Activated naive CD8-positive, alpha-beta T cell treated with anti-CD3 and anti-CD28 coated beads for 36 hours (primary cell): Measurements from ENCODE around the gene DBX1. TPM values are rescaled to one million over a fixed set of nuclear protein-coding genes. Genes with fewer than 3 reads are reported as not detected.

Experiments
- DNase-seq: peaks from one replicate; pipeline ENCODE4 v3.0.0; 2021
- H3K27ac Mint-ChIP-seq: one replicate; pipeline ENCODE4 v1.8.0; 2022; ENCODE audit warnings: mild to moderate bottlenecking, moderate library complexity, mixed read lengths
- H3K27me3 Mint-ChIP-seq: one replicate; pipeline ENCODE4 v1.8.0; 2022; ENCODE audit warnings: mild to moderate bottlenecking, mixed read lengths
- H3K36me3 Mint-ChIP-seq: one replicate; pipeline ENCODE4 v1.8.0; 2021; ENCODE audit warnings: mild to moderate bottlenecking, mixed read lengths
- H3K4me1 Mint-ChIP-seq: one replicate; pipeline ENCODE4 v1.8.0; 2021; ENCODE audit warnings: mixed read lengths
- H3K4me3 Mint-ChIP-seq: one replicate; pipeline ENCODE4 v1.8.0; 2022; ENCODE audit warnings: mild to moderate bottlenecking, moderate library complexity, mixed read lengths
- H3K9me3 Mint-ChIP-seq: one replicate; pipeline ENCODE4 v1.8.0; 2022; ENCODE audit warnings: mixed read lengths
- total RNA-seq, 2 experiments: library from RNA; stranded (reverse); gene quantifications; one replicate each; pipeline ENCODE4 v1.2.3, GENCODE V29; 2021

Gene DBX1
- total RNA-seq, 2 experiments from 2014 or later, result not detected

- DNase-seq, result no peak
- no peaks in the 10 kb centered on the region for H3K4me1 Mint-ChIP-seq
- H3K36me3 Mint-ChIP-seq, result no peaks in the 10 kb centered on the region
- peaks cover 7% of the 10 kb centered on the region for H3K9me3 Mint-ChIP-seq
- H3K27ac Mint-ChIP-seq, result no peak overlapping the region
- H3K4me3 Mint-ChIP-seq, result no peak overlapping the region
- H3K27me3 Mint-ChIP-seq, result peaks cover 59% of the 10 kb centered on the region
Measured at GRCh38 chr11:20172721-20173447, 12.6 kb upstream of the DBX1 start.

GRCh38 chr11:20163783-20164481 is 3.7 kb upstream of the DBX1 start:
- Mint-ChIP-seq H3K27ac (no peak overlapping the region), H3K9me3 (peaks cover 8% of the 10 kb centered on the region), H3K4me1 (peaks cover 20% of the 10 kb centered on the region), H3K27me3 (peaks cover 99% of the 10 kb centered on the region), H3K4me3 (peak overlapping the region; percentile 53), H3K36me3 (peaks cover 4% of the 10 kb centered on the region)
- DNase-seq, result no peak

GRCh38 chr11:20162824-20163782 is 2.8 kb upstream of the DBX1 start:
- H3K27me3 Mint-ChIP-seq, result peaks cover 100% of the 10 kb centered on the region
- DNase-seq, result peak; percentile 14
- peaks cover 11% of the 10 kb centered on the region for H3K36me3 Mint-ChIP-seq
- peaks cover 11% of the 10 kb centered on the region for H3K9me3 Mint-ChIP-seq
- H3K4me3 Mint-ChIP-seq, result peak overlapping the region; percentile 53
- no peak overlapping the region for H3K27ac Mint-ChIP-seq
- H3K4me1 Mint-ChIP-seq, result peaks cover 27% of the 10 kb centered on the region

GRCh38 chr11:20161923-20162744 is 1.9 kb upstream of the DBX1 start:
- Mint-ChIP-seq H3K27me3 (peaks cover 99% of the 10 kb centered on the region), H3K36me3 (peaks cover 11% of the 10 kb centered on the region), H3K27ac (no peak overlapping the region), H3K4me1 (peaks cover 33% of the 10 kb centered on the region), H3K4me3 (no peak overlapping the region), H3K9me3 (peaks cover 11% of the 10 kb centered on the region)
- no peak for DNase-seq

DNA sequence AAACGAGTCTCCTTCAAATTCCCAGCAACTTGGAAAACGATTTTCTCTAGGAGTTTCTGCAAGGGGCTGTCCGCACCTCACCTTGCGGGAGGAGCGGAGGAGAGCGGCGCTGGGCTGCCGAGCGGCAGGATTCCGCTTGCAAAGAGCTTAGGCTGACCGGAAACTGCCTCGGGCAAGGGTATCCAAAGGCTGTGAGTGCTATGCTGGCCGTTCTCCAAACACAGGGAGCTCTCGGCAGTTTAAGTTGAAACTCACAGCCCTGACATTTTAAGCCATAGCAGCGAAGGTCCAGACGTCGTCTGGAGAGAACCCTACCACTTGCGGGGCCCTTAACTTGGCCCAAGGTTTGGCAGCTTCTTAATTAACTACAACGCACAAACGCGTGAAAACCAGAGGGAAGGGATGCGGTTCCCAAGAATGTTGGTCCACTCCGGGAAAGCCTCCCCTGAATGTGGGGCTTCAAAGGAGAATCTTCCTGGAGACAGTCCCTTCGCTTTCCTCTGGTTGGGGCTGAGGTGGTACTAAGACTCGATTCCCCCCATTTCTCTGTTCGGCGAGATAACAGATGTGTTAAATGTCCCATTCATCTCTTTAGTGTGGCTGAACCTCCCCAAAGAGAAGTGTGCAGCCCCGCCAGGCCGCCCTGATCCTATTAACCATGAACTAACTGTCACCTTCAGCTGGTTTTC is 1.1 kb upstream of the DBX1 start:
- Mint-ChIP-seq H3K27me3 (peaks cover 96% of the 10 kb centered on the region), H3K27ac (no peak overlapping the region), H3K4me3 (no peak overlapping the region), H3K4me1 (peaks cover 34% of the 10 kb centered on the region), H3K9me3 (peaks cover 11% of the 10 kb centered on the region), H3K36me3 (peaks cover 11% of the 10 kb centered on the region)
- DNase-seq, result no peak

GRCh38 chr11:20159466-20160381 is 551 bp downstream of the DBX1 start:
- Mint-ChIP-seq H3K27me3 (peaks cover 94% of the 10 kb centered on the region), H3K4me1 (peaks cover 40% of the 10 kb centered on the region), H3K9me3 (peaks cover 11% of the 10 kb centered on the region), H3K36me3 (peaks cover 13% of the 10 kb centered on the region), H3K4me3 (no peak overlapping the region), H3K27ac (no peak overlapping the region)
- no peak for DNase-seq

DNA sequence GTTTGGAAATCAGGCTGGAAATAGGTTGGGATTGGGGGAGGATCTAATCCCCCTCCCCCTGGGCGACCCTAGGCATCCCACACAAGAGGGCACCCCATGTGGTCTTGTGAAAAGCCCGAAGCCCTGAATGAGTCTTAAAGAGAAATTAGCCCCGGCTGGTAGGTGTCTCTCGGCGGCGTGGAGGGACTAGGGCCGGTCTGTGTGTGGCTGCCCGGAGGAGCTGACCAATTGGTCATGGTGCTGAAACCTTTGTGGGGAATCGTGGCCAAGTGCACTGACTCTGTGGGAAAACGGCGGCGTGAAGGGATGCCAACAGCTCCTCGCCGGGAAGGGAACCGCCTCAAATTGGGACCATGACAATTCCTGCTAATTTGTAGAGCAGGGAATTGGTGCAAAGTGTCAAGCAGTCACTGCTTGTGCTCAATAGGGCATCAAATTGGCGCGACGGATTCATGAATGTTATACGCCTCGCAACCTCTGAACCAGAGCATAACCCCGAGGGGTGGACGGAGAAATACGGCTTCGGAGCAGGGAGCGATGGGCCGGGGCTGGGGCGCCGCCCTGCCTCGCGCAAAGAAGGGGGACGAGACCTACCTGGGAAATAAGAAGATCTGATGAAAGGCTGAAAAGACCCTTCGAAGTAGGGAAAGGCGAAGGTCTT is 1.5 kb downstream of the DBX1 start:
- H3K4me3 Mint-ChIP-seq, result no peak overlapping the region
- peak; percentile 5 for DNase-seq
- H3K27ac Mint-ChIP-seq, result no peak overlapping the region

DNA sequence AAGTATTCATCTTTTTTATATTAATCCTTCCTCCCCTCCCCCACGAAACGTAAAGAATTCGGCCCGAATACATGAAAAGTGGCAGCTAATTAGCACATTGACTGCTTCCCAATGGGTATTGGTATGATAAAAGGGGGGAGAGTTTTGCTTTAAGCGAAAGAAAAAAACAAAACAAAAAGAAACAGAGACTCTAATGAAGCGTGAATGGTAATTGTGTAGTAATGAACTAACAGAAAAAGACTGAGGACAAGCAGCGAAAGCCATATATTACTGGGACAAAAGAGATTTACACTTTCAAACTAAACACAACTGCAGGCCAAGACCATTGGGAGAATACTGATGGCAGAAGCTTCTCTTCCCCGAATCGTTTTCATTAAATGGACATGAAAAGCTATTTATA is 2.5 kb downstream of the DBX1 start:
- Mint-ChIP-seq H3K27me3 (peaks cover 78% of the 10 kb centered on the region), H3K4me1 (peaks cover 31% of the 10 kb centered on the region), H3K9me3 (peaks cover 11% of the 10 kb centered on the region), H3K27ac (no peak overlapping the region), H3K36me3 (peaks cover 13% of the 10 kb centered on the region), H3K4me3 (peak overlapping the region; percentile 54)
- no peak for DNase-seq

More for the DNA sequence above, 1.5 kb downstream of the DBX1 start:
- peaks cover 11% of the 10 kb centered on the region for H3K9me3 Mint-ChIP-seq
- H3K4me1 Mint-ChIP-seq, result peaks cover 40% of the 10 kb centered on the region
- peaks cover 13% of the 10 kb centered on the region for H3K36me3 Mint-ChIP-seq
- H3K27me3 Mint-ChIP-seq, result peaks cover 85% of the 10 kb centered on the region

GRCh38 chr11:20156876-20157613 is 3.2 kb downstream of the DBX1 start:
- peak overlapping the region; percentile 62 for H3K4me3 Mint-ChIP-seq
- peaks cover 11% of the 10 kb centered on the region for H3K9me3 Mint-ChIP-seq
- peaks cover 71% of the 10 kb centered on the region for H3K27me3 Mint-ChIP-seq
- no peak overlapping the region for H3K27ac Mint-ChIP-seq
- peaks cover 27% of the 10 kb centered on the region for H3K4me1 Mint-ChIP-seq
- peaks cover 13% of the 10 kb centered on the region for H3K36me3 Mint-ChIP-seq
- peak; percentile 34 for DNase-seq

DNA sequence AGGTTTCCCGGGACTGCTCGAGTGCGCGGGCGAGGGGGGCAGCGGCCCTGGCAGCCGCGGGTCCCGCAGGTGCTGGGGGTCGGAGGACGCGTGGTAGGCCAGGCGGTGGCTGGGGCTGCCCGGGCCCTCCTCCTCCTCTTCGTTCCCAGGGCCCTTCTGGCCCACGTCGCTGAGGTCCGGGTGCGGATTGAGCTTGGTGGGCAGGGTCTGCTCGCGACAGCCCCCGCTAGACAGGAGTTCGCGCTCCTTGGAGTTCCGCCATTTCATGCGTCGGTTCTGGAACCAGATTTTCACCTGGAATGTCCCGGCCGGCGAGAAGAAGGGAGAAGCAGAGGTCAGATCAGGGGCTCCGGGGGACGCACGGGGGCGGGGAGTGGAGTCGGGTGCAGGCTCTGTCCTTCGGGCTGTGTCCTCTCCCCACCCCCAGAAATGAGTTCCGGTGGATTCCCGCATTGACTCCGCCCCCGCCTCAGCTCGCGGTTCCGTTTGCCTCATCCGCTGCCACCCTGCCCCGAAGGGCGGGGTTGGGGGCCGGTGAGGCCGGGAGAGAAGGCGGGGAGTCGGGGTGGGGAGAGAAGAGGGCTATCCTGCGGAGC is 3.9 kb downstream of the DBX1 start:
- H3K36me3 Mint-ChIP-seq, result peaks cover 13% of the 10 kb centered on the region
- H3K27me3 Mint-ChIP-seq, result peaks cover 64% of the 10 kb centered on the region
- H3K4me3 Mint-ChIP-seq, result peak overlapping the region; percentile 62
- peaks cover 11% of the 10 kb centered on the region for H3K9me3 Mint-ChIP-seq
- H3K4me1 Mint-ChIP-seq, result peaks cover 23% of the 10 kb centered on the region
- DNase-seq, result peak; percentile 39
- H3K27ac Mint-ChIP-seq, result no peak overlapping the region

GRCh38 chr11:20155683-20156279 is 4.5 kb downstream of the DBX1 start:
- Mint-ChIP-seq H3K4me1 (peaks cover 23% of the 10 kb centered on the region), H3K36me3 (peaks cover 13% of the 10 kb centered on the region), H3K27me3 (peaks cover 58% of the 10 kb centered on the region), H3K27ac (no peak overlapping the region), H3K4me3 (peak overlapping the region; percentile 16), H3K9me3 (peaks cover 9% of the 10 kb centered on the region)
- DNase-seq, result no peak
